HG02852 (cell line): ENCODE results near the gene FBXW5.

Source experiments
- ATAC-seq: cut with Tn5 transposase; IDR thresholded peaks from one replicate; pipeline ENCODE4 v1.9.1; 2021; ENCODE audit warnings: mild to moderate bottlenecking, moderate library complexity; ENCODE audit not compliant: unreplicated experiment

Gene FBXW5

DNA sequence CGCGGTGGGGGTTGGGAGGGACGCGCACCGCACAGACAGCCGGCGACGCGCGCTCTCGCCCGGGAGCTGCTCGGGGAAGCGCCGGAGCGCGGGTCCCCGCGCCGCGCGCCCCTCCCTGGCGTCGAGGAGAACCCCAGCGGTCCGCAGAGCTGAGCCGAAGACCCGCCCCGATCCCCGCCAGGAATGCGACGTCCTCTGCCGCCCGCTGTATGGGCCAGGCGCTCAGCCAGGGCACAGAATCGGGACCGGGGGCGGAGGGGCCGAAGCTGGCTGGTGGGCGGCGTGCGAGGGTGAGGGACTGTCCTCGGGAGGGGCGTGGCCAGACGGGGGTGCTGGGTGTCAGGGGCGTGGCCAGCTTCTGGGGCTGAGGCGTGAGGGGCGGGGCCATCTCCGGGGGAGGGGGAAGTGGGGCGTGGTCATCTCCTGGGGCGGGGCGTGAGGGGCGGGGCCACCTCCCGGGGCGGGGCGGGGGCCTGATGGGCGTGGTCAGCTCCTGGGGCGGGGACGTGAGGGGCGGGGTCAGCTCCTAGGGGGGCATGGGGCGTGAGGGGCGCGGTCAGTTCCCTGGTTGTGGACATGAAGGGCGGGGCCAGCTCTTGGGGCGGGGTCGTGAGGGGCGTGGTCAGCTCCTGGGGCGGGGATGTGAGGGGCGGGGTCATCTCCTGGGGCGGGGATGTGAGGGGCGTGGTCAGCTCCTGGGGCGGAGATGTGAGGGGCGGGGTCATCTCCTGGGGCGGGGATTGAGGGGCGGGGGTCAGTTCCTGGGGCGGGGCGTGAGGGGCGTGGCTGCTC lies 33.7 kb upstream of the FBXW5 start:
- ATAC-seq = no peak

DNA sequence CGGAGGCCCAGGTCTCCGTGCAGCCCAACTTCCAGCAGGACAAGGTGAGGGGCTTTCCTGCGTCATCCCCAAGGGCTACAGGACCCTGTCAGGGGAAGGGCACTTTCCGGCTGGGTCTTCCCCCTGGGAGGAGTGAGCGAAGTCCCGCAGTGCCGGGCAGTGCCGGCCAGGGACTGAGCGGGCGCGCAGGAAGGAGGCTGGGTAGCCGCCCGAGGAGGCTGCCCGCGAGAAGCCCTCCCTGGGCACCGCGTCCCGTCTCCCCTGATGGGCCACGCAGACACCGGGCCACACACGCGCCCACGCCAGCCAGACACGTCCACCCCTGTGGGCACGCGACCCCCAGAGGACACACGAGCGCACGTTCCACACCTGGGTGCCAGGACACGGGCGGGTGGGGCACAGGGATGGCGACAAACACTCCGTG lies 33.1 kb upstream of the FBXW5 start:
- ATAC-seq = no peak

DNA sequence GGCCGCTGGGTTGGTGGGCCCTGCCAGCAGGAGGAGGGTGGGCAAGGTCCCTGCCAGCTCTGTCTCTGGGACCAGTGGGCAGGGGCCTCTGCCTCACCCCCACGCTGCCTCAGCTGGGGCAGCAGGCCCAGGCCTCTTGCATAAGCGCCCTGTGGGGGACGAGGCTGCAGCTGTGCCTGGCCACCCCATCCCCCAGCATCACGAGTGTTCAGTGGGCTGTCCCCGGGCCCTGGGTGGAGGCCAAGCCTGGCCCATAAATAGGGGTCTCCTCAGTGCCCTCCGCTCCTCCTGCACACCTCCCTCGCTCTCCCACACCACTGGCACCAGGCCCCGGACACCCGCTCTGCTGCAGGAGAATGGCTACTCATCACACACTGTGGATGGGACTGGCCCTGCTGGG lies 32.7 kb upstream of the FBXW5 start, which contains the start of gene PTGDS:
Gene PTGDS, plus strand, starts transcription at position 282 of the 400 bp plus-strand sequence. Its CDS starts 75 bp downstream, at position 357.
- no peak for ATAC-seq

DNA sequence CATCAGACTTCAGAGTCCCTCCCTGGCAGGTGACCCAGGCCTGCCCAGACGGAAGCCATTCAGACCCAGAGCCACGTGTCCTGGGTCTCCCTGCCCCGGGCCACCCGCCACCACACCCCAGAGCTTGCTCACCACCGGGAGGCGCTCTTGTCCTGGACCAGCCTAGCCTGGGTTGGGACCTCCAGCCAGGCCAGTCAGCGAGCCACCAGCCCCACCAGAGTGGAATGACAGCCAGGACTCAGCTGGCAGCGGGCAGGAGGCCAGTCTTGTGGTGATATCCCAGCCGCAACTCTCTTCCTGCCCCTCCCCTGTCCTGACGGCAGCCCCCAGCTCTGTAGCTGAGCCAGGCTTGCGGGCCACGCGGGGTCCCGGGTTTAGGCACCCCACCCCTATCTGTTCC lies 31.1 kb upstream of the FBXW5 start:
- no peak for ATAC-seq

DNA sequence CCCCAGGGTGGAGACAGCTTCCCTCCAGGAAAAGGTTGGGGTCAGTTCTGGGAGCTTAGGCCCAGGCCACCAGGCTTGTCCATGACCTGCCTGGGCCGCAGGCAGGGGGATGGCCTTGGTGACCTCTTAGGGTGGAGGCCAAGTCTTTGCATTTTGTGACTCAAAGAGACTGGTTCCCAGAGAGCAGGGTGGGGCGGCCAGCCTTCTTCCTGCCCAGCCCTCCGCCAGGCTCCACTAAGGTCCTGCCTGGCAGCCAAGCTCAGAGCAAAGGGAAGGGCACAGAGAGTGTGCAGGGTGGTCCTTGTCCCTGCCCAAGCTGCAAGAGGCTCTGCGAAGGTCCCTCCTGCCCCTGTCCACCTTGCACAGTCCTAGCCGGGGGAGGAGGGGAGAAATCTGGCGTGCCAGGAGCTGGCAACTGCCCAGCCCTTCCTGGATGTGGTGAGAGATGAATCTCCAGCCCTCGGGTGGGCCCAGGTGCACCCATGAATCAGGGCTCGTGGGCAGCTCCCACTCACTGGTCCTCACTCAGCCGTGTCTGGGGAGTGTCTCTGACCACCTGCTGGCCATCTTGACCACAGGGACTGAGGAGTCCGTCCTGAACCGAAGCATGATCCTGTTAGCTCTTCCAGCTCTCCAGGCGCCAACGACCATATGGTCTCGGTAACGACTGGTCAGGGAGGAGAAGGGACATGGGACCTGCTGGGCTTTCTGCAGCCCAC lies 30.4 kb upstream of the FBXW5 start:
- no peak for ATAC-seq

DNA sequence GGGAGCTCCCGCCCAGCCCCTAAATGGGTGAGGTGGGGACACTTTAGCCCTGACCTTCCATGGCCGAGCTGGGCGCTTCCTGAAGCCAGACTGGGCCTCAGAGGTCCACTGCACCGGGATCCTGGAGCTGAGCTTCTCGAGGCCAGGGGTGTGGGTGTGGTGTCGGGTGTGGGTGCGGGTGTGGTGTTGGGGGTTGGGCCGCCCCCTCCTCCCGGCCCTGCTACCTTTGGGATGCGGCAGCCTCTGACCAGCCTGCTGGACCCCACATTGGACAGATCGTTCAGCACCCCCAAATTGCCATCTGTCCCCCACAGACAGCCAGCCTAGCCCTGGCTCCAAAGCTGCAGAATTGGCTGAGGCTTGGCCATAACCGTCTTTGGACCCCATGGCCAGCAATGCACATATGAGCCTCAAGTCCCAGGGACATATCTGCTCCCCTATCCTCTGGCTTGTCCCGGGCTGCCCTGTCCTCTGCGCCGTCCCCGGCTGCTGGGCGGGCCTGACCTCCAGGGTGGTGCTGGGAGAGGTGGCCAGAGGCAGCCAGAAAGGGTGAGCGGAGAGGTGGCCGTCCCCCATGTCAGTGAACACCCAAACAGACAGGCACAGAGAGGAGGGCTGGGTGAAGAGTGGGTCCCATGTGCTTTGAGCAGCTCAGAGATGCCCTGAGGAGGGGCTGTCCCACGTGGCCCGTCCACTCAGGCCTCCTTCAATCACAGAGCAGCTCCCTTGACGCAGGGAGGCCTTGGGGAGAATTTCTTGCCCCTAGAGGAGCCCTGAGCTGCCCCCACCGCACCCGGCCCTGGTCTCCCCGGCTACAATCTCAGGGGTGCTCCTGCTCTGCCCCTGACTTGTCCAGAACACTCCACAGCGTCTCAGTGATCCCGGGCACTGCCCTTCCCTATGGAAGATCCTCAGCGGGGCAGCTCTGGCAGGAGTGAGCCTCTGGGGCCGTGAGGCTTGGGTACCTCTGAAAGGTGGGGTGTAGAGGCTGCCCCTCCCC lies 29.4 kb upstream of the FBXW5 start:
- ATAC-seq = no peak

DNA sequence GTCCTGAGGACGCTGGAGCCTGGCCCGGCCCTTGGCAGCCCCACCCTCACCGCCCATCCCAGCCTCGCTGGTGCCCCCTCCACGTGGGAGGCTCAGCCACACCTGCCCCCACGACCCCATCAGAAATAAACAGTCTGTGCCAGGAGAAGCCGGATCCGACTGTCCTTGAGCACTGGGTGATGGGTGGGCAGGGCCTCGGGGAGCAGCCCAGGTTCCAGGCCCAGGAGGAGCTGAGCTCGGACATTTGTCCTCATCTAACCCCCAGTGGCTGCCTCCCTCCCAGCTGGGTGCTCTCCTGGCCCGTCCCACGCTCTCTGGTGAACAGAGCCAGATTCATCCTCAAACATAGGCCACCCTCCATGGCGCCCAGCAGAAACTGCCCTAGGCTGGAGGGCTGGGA lies 28.2 kb upstream of the FBXW5 start:
- ATAC-seq = no peak

DNA sequence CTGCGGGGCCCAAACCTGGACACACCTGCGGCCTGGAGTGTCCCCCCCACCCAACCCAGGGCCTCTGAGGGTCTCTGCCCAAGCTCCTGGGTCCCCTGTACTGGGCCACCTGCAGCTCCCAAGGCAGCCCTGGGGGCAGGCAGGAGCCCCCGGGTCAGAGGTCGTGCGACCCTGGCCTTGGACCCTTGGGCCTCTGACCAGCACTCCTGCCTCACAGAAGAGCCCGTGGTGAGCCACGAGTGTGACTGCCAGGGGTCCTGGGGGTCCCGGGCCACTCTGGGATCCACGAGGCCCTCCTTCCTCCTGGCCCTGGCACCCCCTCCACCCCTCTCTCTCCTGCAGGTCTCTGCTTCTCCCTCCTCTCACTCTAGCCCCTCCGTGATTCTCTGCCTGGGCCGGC lies 27.8 kb upstream of the FBXW5 start:
- no peak for ATAC-seq

DNA sequence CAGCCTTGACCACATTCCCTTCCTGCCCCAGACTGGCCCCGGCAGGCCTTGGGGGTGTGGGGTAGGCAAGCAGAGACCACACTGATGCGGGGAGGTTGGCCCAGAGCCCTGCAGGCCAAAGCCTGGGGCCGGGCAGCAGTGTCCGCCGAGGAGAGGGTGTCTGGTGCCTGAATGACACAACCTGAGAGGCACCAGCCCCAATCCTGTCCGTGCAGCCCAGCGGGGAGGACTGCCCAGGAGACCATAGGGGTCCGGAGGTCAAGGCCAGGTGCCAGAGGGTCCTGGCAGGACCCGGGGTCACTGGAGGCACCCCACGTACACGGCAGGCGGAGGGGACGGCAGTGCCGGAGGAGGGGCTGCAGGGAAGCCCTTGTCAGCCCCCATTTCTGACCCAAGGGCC lies 27.2 kb upstream of the FBXW5 start:
- ATAC-seq = no peak

DNA sequence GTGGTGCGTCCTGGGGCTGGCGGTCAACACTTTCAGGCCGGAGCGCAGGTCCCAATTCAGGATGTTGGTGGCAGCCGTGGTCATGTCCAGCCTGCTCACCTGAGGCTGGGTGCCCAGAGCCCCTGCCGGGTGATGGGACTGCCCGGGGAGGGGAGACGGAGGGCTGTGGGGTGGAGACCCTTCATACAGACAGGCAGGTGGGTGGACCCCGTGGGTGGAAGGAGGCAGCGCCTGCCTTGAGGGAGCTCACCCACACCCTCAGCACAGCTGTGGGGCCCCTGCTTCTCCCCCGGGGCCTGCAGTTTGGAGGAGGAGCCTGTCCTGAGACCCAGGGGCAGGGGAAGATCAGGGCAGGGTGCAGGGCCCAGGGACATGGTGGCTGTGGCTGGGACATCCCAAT lies 25.8 kb upstream of the FBXW5 start:
- no peak for ATAC-seq

DNA sequence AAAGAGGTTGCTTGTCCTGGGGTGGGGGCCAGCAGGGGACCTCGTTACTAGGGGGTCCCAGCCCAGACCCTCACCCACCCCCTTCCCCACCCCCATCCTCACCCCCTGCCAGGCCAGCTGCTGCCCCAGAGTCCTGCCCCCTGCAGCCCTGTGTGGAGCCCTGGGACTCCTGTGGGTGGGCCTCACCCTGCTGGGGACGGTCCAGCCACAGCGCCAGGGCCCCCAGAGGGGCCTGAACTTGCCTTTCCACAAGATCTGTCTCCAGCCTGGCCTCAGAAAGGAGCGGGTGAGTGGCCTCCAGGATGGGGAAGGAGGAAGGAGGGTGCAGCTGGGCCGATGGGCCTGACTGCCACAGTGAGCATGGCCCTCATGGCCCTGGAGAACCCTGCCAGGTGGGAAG lies 25.2 kb upstream of the FBXW5 start:
- no peak for ATAC-seq

DNA sequence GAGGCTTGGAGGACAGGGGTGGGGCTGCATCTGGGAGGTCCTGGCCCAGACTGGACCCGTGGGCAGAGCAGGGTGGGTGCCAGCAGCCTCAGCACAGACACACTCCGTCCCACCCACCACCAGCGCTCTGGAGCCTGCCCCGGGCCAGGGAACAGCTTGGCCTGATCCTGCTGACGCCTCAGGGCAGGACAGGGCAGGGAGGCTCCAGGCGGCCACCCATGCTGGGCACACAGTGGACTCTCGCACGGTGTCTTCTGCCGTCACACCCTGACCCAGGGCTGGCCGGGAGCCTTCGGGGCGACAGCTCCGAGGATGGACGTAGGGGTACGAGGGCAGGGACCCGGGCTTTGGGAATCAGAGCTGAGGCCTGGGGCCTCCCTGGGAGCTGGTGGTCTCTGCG lies 24.6 kb upstream of the FBXW5 start:
- no peak for ATAC-seq

DNA sequence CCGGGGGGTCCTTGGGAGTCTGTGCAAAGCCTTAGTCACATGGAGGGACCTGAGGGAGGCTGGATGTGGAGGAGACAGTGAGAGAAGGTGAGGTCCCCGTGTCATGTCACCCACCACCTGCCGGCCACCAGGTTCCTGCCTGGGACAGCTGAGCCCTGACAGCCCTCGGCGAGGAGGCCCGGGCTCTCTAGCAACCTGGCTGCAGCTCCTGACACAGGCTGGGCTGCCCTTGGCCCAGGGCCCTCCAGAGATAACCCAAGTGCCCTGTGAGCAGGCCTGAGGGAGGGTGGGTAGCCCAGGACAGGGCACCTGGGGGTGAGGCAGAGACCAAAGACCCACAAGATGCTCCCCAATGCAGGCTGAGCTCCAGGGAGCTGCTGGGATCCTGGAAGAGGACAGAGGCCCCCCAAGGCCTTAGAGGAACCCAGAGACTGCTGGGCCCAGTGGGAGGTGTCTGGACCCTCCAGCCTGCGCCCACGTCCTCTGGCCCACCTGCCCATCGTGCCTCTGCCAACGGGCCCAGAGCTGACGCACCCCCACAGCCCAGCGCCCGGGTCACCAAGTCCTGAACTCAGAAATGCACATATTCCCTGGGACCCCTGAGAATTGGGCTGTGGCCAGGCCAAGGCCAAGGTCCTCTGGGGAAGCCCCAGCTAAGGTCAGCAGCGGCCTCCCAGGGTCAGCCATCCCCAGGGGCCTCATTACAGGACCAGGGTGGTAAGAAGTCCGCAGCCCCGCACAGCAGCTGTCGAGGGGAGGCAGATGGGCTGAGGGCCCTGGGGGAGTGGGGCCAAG lies 24.0 kb upstream of the FBXW5 start:
- ATAC-seq = no peak

DNA sequence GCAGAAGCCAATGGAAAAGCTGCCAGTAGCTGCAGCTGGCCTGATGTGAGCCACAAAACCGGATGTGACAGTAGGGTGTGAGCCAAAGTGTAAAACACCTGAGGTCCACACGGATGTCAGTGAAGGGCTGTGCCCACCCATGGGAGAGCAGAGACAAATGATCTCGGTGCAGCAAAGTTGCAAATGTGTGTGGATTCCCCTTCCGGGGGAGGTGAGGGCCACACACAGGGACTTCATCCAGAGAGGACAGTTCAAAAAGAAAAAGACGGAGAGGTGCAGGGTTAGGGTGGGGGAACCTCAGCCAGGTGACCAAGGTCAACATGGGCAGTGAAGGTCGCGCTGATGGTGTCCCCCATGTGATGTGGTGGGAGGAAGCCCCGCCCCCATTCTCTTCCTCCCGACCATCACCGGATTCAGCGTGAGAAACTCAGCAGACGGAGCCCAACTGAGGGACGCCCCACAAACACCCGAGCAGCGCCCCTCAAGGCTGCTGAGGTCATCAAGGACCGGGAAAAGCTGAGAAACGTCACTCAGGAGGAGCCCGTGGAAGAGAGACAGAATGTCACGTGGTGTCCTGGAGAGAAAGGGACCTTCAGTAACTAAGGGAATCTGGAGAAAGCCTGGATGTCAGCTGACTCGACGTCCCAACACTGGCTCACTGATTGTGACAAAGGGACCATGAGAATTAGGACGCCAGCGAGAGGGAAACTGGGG lies 21.4 kb upstream of the FBXW5 start:
- ATAC-seq = no peak

DNA sequence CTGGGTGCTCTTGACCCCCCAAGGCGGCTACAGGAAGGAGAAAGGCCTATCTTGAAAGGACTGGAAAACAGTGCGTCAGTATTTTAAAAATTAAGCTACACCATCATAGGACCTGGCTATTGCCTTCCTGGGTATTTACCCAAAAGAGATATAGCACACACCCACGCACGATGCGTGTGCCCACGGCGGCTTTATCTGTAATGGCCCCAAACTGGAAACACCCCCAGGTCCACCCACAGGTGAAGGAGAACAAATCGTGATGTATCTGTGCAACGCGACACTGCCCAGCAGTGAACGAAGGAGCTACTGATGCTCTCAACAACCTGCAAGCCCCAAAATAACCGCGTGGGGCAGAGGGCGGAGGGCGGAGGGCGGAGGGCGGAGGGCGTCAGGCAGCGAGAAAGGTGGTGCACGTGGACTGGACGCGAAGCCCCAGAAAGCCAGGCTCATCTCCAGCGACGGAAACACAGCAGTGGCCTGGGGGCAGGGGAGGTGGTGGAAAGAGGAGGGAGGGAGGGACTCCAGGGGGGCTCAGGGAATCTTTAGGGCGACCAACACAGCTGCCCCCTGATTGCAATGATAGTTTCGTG lies 20.4 kb upstream of the FBXW5 start:
- ATAC-seq = no peak

DNA sequence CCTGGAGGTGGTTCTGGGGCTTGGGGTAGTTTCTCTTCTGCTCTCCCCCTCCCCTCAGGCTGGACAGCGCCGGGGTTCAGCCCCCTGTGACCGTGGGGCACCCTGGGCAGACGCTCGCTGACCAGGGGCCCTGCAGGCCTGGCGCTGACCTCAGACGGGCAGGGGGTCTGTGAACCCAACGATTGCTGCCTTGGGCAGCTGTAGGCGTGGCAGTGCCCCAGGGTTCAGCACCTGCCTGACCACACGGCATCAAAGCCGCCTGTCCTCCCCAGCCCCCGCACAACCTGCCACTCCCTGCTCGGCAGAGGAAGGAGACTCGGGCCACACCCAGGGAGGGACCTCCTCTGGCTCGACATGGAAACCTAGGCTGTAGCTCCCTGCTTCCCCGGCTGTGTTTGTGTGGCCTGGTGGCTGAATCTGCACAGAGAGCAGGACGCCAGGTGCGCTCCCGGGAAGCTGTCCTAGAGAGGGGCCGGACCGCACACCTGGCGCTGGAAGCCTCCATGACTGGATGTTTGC lies 19.7 kb upstream of the FBXW5 start:
- ATAC-seq = no peak

DNA sequence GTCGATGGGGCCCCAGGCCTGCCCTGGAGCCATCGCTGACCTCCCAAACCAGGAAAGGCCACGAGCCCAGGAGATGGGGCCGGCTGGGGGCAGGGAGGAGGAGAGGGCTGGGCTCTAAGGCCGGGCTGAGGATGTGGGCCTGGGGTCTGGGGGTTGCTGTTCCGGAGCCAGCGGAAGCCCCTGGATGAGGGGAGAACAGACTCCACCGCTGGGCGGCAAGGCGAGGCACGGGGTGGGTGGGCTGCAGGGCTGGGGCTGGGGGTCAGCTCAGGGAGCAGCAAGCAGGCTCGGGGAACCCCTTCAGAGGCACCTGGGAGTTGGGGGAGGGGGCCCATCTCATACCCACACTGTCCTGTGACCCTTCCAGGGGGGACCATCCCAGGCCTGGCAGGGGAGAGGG lies 19.2 kb upstream of the FBXW5 start:
- ATAC-seq = no peak

DNA sequence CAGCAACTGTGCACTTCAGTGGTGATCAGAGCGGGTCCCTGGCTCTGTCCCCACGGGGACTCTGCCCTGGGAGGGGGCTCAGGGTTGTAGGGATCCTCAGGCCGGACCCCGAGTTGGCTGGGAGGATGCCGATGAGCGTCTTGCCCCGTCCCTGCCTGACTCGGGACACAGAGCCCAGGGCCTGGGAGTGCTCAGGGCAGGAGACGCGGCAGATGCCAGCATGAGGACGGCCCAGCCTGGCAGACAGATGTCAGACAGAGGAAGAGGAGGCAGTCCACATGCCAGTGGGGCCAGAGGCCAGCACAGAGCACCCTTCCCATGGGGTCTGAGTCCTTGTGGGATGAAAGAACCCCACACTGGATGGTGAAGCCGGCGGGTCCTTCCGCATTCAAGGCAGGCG lies 18.8 kb upstream of the FBXW5 start:
- ATAC-seq = no peak

DNA sequence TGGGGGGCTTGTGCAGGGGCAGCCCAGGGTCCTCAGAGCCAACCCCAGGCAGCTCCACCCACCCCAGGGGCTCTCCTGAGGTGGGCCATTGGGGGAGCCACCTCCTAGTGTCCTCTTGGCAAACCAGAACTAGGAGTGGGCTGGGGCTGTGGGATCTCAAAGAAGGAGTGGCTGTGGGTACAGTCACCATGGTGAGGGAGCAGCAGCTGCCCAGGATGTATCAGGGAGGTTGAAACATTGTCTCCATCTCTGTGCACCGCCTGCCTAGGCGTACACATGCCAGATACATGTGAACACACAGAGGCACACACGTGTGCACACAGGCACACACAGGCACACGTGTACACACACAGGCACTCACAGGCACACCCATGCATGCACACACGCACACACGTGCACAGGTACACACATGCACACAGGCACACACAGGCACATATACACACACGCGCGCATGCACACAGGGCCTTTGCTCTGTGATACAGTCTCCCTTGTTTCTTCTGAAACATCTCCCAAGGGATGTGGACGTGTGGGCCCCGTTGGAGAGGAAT lies 18.2 kb upstream of the FBXW5 start:
- ATAC-seq = no peak
